ENCODE measurements around the gene MECR.
"Not testable (repeated sequence)": the region's sequence is repeated elsewhere in the genome, so short reads cannot be mapped to it uniquely, and the experiment has no call there.

The MECR gene

DNA sequence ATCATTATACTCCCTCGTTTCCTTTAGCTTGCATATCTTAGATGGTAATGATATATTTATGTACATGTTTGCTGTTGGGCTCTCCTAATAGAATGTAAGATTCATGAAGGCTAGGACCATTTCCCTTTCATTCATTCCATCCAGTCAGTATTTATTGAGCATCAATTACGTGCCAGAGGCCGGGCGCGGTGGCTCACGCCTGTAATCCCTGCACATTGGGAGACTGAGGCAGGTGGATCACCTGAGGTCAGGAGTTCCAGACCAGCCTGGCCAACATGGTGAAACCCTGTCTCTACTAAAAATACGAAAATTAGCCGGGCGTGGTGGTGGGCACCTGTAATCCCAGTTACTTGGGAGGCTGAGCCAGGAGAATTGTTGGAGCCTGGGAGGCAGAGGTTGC lies 4.1 kb upstream of the MECR start:
- DNase-seq: not testable (repeated sequence)

- DNase-seq: no peak
Observed at GRCh38 chr1:29234471-29234870, 3.7 kb upstream of the MECR start.

DNA sequence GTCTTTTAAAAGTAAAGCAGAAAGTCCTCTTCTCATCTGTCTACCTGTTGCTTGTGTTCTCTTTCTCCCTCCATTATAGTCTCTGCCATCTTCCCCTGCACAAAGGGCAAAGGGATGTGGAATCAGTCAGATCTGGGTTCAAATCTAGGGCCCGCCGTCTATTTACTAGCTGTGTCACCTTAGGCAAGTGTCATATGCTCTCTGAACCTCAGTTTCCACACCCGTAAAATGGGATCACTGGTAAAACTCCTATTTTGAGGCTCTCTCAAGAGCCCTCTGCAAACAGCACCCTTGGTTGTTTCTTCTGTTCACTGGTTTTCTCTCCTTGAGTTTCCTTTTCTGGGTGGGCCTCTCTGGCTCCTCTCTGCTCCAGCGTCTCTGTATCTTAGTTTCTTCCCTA lies 3.0 kb upstream of the MECR start:
- no peak for DNase-seq

GRCh38 chr1:29232387-29232786 lies 1.7 kb upstream of the MECR start:
- DNase-seq: no peak

GRCh38 chr1:29230204-29230552 lies 556 bp downstream of the MECR start:
- no peak for DNase-seq

- DNase-seq: no peak
Observed at GRCh38 chr1:29227511-29227910, 3.2 kb downstream of the MECR start.

DNA sequence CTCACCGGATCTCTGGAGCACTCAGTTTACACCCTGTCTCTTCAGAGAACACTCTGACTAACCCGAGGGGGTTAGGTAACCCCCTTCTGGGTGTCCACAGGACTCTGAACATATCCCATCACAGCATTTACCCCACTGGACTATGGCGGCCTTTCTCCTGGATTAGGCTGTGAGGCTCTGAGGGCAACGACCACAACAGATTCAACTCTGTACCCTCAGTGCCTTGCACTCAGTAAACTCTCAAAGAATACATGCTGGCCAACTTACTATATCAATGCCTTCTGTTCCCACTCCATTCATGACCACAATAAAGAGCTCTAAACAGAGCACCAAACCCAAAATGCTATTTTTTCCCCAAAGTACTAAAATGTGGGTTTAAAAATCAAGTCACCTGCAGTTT lies 5.4 kb downstream of the MECR start:
- no peak for DNase-seq

- no peak for DNase-seq
Observed at GRCh38 chr1:29224356-29224837, 6.3 kb downstream of the MECR start.

DNA sequence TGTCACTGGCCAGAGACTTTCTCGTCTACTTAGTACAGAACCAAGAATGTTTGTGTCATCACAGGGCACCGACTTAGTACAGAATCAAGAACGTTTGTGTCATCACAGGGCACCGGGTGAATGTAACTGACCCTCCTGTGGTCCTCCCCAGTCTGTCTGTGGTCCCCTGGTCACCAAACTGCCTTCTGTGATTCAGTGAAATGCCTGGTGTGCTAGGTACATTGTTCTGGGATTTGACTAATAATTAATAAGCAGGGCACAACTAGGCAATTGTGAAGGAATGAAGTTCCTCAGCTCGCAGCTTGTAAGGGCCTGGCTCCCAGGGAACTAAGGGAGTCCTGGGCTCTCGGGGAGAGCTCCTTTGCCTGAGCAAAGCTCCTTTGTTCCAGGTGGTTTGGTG lies 7.2 kb downstream of the MECR start:
- DNase-seq: no peak

GRCh38 chr1:29222686-29223085 lies 8.0 kb downstream of the MECR start:
- no peak for DNase-seq

- not testable (repeated sequence) for DNase-seq
Observed at GRCh38 chr1:29222260-29222659, 8.5 kb downstream of the MECR start.

- DNase-seq: no peak
Observed at GRCh38 chr1:29221296-29221695, 9.4 kb downstream of the MECR start.

GRCh38 chr1:29218223-29218622 lies 12.5 kb downstream of the MECR start:
- DNase-seq: no peak

GRCh38 chr1:29217633-29218032 lies 13.1 kb downstream of the MECR start:
- DNase-seq: no peak

DNA sequence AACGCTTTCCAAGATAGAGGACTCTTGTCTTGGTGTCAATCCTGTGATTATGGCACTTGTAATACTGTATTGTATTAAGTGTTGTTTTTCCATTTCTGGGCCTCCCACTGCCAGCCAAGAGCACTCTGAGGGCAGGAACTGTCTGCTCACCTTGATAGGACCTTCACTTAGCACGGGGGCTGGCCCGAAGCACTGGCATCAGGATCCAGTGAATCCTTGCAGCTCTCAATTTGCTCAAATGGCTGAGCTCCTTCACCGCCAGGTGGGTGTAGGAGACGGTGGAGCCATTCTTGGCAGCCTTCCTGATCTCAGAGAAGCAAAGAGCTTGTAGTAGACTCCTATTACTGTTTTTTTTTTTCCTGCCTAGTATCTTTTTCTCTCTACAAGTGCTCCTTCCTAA lies 17.7 kb downstream of the MECR start:
- DNase-seq: no peak

DNA sequence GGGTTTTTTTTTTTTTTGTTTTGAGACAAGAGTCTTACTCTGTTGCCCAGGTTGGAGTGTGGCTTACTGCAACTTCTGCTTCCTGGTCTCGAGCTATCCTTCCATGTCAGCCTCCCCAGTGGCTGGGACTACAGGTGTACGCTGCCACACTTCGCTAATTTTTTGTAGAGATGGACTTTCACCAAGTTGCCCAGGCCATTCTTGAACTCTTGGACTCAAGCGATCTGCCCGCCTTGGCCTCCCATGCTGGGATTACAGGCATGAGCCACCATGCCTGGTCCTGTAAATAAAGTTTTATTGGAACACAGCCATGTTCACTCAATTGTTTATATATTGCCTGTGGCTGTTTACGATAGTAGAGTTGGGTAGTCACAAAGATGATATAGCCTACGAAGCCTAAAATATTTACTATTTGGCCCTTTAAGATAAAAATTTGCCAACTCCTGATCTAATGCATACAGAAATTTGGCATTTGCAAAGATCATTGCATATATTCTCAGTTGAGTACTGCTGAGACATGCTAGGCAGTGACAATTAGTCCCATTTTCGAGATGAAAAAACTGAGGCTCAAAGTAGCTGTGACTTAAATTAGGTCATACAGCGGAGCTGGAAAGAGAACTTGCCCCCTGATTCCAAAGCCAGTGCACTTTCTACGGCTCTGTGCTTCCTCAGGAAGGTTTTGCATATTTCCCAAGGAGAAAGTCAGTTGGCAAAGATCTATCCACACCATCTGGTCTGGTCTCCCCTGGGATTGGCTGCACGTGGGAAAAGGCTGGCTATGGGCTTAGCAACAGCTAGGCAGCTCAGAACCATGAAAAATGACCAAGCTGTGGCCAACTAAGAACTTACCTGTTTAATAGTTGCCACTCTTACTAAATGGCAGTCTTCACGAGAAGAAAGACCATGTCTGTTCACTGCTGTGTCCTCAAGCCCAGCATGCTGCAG lies 19.4 kb downstream of the MECR start:
- DNase-seq: no peak

DNA sequence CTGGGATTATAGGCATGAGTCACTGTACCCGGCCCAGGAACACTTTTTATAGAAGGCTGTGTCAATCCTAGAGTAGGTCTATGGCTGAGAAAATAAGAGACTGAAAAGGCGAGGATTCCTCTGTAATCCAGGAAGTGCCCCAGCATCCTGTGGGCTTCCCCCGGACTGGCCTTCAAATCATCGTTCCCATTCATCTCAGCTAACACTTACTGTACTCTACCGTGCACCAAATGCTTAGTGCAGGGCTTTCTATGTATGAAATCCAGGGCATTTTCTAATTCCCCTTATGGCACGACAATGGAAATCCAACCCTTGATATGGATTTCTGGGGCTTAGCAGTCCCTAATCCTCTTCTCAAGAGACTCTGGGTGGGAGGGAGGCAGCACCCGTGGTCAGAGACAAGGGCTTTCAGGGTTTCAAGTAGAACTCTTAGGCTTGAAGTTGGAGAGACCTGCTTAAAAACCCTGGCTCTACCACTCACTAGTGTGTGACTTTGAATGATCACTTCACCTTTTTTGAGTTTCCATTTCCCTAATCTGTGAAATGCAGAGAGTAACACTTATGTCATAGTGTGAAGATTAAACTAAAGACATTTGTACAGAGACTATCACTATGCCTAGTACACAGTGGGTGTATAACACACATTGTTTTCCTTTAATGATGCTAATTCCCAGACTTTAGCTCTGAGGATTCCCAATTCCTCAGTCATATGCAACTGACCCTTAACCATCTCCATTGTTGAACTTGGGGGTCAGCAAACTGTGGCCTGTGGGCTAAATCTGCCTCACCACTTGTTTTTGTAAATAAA lies 20.3 kb downstream of the MECR start:
- no peak for DNase-seq

- no peak for DNase-seq
Observed at GRCh38 chr1:29209173-29209572, 21.6 kb downstream of the MECR start.

- no peak for DNase-seq
Observed at GRCh38 chr1:29208442-29208841, 22.3 kb downstream of the MECR start.

DNA sequence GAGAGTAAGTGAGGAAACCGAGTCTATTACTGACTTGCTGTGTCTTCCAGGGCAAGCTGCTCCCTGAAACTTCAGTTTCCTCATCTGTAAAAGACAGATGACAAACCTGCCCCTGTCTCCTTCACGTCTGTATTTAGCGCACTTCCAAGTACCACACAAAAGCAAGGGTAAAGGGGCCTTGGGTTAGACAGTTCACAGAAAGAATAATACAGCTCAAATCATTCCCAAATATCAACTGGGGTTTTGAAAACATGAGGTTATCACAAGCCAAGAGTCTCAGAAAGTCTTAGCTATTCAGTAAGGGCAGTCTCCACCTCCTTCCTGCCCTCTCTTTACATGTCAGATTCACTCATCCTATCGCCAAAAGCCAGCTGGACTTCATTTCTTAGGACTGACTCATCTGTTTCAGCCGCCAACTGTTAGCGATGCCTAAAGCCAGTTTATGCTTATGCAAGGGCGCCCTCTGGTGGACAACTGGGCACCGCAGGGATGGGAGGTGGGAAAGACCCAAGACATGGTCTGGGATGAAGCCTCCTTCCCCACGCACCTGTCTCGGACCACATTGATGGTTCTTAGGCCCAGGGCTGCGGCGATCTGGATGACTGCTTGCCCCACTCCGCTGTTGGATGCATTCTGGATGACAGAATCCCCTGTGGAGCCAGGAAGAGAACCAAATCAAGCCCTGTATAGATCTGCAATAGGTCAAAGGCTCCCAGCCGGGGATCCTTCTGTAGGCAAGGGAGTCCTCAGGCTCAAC lies 28.0 kb downstream of the MECR start:
- DNase-seq: peak; percentile 81 to 92 (median 90)

DNA sequence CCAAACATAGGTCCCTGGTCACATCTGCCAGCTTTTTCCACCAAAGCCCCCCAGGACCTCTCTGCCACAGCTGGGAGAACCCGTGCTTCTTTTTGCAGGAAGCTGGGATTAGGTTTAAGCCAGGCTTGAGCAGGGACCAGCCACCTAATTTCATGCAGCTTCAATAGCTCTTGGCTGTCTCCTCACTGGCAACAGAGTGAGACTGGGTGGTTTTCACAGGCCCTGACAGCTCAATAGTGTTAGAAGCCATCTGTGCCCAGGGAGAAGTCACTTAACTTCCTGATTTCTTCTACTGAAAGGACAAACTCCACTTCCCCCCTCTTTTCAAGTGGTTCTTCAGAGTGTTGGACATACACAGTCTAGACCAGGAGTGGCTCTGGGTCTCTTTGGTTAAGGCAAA lies 28.7 kb downstream of the MECR start:
- DNase-seq: no peak

DNA sequence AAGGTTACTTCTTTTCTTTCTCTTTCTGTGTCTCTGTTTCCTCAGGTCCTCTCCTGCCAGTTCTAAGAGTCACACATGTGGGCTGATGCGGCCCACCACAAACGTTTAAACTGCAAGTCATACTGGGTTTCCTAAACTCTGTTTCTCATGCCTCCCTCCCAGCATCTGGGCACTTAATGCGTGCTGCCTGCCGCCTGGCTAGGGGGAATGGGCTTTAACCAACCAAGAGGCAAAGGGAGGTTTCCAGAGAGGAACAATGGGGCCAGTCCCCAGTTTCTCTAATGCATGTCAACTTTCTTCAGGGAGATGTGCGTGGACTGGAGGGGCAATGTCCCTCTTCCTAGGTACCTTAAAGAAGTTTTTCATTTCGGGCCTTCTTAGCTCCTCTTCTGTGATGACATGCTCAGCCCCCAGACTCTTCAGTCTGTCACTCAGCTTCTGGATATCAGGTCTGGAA lies 29.1 kb downstream of the MECR start:
- no peak for DNase-seq
